ENCODE measurements around the gene MED25.

MED25 gene

DNA sequence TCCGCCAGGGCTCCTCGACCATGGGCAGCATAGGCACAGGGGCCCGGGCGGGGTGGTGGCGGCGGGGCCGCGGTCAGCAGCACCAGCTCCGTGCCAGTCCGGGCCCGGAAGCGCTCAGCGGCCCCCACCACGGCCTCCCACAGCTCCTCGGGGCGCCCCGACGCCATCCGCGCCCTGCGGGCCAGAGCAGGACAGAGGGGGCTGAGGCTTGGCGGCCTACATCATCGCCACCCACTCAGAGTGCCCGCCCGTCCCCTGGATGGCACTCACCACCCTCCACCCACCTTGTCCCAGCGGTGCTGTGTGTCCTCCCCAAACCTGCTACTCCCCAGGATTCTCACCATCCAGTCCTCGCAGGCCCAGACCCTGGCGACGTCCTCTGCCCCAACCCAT is 55.0 kb downstream of the MED25 start:
- DNase-seq (ENCODE audit: low read depth in 2 of 2) = no peak

DNA sequence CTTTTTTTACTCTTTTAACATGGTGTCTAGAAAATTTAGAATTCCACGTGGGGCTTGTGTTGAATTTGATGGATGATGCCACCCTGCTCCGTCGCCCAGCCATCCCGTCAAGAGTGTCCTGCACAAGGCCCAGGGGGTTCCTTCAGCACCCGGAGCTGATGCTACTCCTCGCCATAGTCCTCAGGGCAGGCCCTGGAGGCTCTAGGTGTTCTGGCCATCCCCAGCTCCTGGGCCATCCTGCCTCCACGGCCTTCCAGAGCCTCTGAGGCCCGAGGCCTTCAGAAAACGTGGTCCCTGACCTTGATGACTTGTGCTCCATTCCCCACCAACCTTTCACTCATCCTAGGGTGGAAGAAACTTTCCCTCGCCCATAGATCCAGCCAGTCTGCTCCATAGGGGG is 55.7 kb downstream of the MED25 start:
- no peak for DNase-seq (ENCODE audit: low read depth in 2 of 2)

DNA sequence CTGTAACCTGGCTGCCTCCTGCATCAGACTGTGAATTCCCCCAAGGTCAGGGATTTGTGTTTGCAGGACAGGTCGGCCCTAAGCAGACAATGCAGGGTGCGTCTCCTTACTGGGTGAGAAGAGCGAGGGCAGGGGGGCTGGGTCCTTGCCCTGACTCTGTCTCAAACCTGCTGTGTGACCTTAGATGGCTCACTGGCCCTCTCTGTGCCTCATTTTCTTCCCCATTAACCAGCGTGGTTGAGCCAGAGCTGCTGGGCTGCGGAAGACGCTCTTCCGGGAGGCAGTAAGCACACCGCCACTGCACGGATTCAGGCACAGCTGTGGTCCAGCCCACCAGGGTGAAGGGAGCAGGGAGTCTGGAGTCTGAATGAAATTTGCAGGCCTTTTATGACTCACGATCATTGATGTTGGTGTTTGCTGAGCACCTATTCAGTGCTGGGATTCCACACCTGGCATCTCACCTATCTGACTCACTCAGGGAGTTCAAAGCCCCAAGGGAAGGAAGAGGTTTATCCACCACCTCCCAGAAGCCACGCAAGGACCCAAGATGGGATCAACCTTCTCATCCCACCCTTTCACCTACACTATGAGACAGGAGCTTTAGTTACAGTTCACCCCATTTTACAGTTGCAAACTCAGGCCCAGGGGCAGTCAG is 56.5 kb downstream of the MED25 start:
- no peak for DNase-seq (ENCODE audit: low read depth in 2 of 2)

DNA sequence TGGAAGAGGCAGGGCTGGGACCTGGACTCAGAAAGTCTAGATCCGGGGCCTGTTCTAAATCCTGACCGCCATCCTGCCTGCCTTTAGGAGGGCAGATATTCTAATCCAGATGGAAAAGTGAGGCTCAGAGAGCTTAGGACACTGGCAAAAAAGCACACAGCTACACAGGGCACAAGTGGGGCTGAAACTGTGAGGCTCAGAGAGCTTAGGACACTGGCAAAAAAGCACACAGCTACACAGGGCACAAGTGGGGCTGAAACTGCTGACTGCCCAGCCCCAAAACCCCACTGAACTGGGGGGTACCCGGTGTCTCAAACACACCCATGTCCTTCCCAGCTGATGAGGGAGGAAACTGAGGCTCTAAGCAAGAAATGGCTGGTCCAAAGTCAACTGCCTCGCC is 57.1 kb downstream of the MED25 start:
- no peak for DNase-seq (ENCODE audit: low read depth in 2 of 2)

DNA sequence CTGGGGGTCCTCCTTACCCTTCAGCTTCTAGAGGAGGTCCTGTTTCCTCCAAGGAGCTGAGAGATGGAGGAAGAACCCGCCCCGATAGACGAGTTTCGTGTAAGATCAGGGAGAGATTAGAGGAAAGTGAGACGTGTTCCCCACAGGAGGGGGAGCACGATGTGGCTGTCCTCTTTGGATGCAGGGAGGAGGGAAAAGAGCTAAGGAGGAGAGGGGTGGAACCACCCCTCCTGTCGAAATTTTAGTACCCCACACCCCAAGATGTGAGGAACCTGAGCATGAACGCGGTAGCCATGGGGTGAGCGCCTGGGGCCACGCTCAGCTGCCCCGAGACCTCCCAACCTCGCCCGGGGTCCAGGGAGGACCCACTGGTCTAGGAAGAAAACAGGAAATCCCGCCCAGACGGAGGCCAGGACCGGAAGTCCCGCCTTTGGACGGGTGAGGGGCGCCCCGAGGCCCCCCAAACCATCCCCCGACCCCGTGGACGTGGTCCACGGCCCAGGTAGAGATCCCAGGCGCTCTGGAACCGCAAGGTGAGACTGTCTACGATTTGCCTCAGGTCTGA is 57.9 kb downstream of the MED25 start:
- peak in 1 of 2 donors; percentile 49 for DNase-seq (ENCODE audit: low read depth in 2 of 2)

DNA sequence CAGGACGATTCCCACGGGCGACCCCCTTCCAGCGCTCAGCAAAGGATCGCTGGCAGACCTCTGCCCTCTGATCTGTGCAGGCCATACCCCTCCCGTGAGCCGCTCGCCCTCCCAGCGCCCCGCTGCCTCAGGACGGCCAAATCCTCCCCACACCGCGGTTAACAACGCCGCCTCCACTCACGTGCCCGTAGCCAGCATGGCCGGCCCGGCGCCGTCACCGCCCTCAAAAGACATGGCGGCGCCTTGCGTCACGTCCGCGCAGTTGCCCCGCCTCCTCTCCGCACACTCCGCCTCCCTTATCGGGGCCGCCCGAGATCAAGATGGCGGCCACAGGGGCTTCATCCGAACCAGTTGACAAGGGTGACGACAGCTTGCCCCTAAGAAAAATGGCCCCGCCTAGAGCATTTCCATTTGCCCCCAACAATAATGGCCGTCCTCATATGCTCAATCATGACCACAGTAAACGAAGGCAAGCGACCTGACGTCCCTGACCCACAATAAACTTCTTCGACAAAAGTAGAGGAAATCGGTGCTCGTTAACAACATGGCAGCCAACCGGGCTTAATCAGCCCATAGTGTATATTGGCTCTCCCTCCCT is 58.4 kb downstream of the MED25 start:
- DNase-seq (ENCODE audit: low read depth in 2 of 2) = peak; percentile 93 to 96

DNA sequence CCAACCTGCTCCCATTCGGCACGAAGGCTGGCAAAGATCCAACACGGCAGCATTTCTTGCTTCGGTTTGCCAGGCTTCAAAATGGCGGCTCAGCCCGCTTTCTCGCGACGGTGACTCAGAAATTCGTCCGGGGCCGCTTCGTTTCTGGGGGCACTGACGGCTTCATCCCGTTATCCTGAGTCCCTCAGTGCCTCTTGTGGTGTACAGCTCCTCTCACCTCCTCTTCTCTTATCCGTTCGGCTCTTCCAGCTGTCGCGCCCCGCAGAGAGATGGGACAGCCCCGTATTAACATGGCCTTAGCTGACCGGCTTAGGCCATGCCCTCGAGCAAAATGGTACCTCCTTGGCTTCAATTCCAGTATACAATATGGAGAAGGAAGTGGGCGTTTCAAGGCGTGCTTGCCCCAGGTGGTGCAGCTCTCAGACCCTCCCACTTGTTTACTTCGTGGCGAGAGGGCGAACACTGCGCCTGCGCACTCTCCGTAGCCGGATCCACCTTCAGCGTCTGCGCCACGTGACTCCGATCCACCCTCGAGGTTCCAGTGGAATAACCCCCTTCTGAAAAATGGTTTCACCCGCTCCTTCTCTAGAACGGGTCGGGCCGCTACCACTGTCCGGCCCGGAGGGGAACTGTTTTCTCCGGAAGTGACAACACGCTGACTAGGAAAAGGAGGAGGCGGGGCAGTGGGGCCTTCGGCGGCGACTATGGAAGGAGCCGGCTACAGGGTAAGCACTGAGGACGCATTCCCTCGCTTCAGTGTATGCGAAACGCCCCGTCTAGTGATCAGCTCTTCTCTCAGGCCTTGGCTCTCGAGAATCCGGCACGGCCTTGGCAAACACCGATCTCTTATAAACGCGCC is 59.2 kb downstream of the MED25 start, which contains the start of the genes AKT1S1 and TBC1D17:
TSS of gene AKT1S1 (minus strand) at position 336 of the 859 bp plus-strand sequence. CDS start 4,060 bp downstream, outside the sequence.
TSS of gene TBC1D17 (plus strand) at position 683 of the 859 bp plus-strand sequence. CDS start at position 705, 22 bp downstream.
- DNase-seq (ENCODE audit: low read depth in 2 of 2) = peak; percentile 94 to 95

DNA sequence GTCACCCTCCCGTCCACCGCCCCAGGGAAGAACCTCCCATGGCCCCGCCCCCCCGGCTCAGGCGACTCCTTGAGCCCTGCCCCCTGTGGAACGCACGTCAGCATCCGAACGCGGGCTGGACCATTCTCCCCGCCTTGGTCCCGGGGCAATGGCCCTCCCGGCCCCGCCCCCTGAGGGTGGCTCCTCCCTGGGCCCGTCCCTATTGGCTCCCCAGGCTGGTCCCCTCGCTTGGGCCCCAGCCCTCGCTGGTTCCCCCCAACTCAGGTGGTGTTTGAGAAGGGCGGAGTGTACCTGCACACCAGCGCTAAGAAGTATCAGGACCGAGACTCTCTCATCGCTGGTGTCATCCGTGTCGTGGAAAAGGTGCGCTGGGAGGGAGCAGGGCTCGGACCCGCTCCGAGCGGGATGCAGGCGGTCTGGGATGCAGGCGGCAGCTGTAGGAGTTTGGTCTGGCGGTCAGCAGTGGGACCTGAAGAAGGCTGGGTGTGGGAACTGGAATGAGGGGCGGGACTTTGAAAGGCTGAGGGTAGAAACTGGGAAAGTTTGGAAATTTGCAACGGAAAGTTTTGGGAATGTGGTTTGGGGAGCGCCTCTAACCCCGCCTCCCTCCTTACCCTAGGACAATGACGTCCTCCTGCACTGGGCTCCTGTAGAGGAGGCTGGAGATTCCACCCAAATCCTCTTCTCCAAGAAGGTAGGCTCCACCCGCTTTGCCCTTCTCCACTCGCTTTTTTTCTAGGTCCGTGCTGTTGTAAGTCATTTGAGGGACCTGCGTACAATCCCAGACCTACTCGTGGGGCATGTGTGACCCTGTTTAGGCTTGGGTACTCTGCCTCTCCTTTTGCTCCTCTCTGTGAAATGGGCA is 60.0 kb downstream of the MED25 start:
- DNase-seq (ENCODE audit: low read depth in 2 of 2) = peak; percentile 99

DNA sequence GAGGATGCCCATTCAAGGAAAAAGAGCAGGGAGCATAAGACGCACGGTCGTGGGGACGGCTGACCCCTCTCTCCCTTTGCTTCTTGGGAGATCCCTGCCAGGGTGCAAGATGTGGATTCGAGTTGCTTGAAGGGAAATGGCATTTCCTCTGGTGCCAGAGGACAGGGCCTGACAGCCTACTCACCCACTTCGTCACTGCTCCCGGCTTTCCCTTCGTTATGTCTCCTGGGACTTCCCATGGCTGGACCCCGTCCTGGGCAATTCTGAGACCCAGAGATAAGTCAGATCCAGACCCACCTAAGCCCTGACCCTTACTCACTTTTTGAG is 60.6 kb downstream of the MED25 start:
- no peak for DNase-seq (ENCODE audit: low read depth in 2 of 2)

DNA sequence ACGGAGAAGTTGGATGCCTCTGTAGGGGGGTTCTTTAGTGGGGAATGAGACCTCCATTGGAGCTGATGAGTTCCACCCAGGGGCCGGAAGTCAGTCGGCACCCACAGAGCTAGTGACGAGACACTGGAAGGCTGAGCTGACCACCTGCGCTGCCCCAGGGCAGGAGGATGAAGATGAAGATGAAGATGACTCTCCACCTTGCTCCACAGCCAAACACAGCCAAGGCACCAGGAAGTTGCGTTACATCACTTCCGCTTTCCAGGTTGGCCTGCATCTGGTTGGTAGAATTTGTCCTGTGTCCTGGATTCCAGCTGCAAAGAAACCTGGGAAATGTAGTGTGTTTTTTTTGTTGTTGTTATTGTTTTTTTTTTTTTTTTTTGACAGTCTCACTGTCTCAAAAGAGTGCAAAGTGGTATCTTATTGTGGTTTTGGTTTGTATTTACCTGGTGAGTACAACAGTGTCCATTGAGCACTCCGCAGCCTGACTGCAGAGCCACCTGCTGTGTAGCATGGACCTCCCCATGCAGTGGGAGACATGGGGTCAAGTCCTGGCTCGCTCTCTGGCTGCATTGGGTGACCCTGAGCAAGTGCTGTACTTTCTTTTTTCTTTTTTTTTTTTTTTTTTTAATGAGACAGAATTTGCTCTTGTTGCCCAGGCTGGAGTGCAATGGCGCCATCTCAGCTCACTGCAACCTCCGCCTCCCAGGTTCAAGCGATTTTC is 61.3 kb downstream of the MED25 start:
- DNase-seq (ENCODE audit: low read depth in 2 of 2) = no peak

DNA sequence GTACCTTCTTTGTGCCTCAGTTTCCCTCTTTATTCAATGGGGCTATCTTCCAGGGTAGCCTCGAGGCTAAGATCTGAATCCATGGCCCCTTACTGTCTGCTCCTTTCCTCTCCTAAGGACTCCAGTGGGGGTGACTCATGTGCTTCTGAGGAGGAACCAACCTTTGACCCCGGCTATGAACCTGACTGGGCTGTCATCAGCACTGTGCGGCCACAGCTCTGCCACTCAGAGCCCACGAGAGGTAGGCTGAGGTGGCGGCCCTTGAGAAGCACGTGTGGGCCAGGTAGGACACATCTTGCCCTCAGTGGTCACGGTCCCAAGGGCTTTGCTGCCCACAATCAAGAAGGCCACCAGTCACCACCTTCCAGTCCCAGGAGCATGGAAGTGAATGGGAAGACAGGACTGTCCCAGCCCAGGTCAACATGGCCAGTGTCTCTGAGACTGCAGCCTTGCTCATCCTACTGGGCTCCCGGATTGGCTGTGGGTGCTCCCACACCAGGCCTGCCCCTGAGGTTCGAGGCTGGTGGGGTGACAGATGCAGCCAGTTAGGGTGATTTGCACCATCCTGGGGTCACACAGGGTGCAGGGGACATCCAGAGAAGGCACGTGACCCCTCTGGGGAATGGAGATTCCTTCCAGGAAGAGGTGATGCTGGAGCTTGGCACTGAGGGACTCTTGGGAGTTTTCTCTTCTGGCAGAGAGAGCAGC is 62.2 kb downstream of the MED25 start:
- no peak for DNase-seq (ENCODE audit: low read depth in 2 of 2)

DNA sequence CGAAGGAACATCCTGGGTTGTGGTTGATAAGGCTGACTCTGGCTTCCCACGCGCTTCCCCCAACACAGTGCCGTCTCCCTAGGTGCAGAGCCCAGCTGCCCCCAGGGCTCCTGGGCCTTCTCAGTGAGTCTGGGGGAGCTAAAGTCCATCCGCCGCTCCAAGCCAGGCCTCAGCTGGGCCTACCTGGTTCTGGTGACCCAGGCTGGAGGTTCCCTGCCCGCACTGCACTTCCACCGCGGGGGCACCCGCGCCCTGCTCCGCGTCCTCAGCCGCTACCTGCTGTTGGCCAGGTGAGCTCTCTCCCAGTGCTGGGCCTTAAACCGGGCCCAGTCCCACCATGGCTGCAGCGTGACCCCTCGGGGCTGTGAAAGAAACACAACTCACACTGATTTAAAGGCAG is 63.1 kb downstream of the MED25 start:
- no peak for DNase-seq (ENCODE audit: low read depth in 2 of 2)

DNA sequence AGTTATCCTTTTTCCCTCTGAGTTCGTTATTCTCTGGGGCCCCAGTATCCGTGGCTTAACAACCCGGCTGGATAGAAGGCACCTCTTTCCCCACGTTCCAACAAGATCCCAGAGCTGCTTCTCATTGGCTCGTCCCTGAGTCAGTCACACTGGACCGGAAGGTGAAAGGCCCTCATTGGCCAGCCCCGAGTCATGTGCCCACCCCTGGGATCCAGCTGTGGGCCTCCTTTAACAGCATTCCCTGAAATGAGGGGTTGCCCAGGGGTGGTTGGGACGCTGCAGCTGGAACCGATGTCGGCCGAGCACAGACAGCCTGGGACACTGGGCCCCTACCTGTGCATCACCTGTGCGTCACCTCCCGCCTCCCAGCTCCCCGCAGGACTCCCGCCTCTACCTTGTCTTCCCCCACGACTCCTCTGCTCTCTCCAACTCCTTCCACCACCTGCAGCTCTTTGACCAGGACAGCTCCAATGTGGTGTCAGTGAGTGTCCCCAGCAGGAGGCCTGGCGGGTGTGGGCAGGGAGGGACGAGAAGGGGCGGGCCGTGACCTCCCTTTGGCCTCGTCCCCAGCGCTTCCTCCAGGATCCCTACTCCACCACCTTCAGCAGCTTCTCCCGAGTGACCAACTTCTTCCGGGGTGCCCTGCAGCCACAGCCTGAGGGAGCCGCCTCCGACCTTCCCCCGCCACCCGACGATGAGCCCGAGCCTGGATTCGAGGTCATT is 63.7 kb downstream of the MED25 start:
- DNase-seq (ENCODE audit: low read depth in 2 of 2) = no peak

DNA sequence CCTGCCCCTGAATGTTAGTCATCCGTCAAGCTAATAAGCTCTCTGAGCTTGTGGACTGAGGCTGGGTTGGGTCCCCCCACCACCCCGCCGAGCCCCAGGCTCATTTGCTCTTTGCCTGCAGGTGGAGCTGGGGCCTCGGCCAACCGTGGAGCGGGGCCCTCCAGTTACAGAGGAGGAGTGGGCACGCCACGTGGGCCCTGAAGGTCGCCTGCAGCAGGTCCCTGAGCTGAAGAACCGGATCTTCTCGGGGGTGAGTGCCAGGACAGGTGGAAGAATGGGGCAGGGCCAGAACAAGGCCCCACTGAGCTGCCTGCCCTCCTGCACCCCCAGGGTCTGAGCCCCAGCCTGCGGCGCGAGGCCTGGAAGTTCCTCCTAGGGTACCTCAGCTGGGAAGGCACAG is 64.6 kb downstream of the MED25 start:
- DNase-seq (ENCODE audit: low read depth in 2 of 2) = no peak

DNA sequence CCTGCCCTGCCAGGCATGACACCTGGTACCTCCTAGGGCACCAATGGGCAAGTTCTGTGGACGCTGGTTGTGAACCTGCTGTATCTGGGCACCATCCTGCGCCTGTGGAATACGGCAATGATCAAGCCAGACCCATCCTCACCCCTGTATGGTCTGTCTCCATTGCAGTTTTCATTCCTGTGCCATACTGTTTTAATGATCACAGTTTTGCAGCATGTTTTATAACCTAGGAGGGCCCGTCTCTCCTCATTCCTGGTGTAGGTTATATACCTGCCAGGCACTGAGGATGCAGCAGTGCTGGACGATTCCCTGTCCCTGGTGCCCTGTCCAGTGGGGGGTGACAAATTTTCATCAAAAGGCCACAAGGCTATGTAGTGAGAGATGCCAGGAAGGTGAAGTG is 65.0 kb downstream of the MED25 start:
- no peak for DNase-seq (ENCODE audit: low read depth in 2 of 2)

DNA sequence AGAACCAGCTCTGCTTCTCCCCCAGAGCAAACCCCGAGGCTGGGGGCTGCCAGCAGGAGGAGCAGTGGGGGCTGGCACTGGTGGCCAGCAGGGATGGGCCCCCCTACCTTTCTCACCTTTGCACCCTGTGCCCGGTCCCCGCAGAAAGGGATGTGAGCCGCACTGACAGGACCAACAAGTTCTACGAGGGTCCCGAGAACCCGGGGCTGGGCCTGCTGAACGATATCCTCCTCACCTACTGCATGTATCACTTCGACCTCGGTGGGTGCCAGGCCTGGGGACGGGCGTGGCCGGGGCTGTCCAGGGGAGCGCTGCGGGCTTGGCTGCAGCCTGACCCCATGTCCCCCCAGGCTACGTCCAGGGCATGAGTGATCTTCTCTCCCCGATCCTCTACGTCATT is 66.0 kb downstream of the MED25 start:
- no peak for DNase-seq (ENCODE audit: low read depth in 2 of 2)

DNA sequence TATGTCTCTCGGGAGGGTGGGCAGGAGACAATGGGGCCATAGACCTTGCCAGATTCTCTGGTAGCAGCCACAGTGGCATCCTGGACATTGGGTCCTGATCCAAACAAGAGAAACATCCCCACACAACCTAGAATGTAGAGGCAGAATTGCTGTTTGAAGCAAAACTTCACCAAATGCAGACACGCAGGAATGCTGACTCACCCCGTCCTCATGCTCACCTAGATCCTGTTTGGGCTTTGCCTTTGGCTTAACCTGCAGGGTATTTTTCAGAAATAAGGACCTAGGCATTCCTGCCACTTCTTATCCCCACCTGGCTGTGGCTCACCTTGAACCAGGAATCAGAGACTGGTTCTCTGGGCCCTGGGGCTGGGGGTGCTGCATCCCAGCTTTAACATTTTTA is 66.7 kb downstream of the MED25 start:
- no peak for DNase-seq (ENCODE audit: low read depth in 2 of 2)
